Erythroblast (primary cell): ENCODE measurements around the gene ZC3H18.

ENCODE experiments used
- GATA1 ChIP-seq: IDR thresholded peaks from 2 replicates; pipeline ENCODE4 v1.6.1; 2011; ENCODE audit warnings: low read depth, mild to moderate bottlenecking, control low read depth, low read length, moderate library complexity
- POLR2A ChIP-seq: IDR thresholded peaks from 2 replicates; pipeline ENCODE4 v1.6.1; 2011; ENCODE audit warnings: mild to moderate bottlenecking, low read length

- no peak for TF ChIP-seq POLR2A
- TF ChIP-seq GATA1: no peak
Measured at GRCh38 chr16:88527937-88528743, 42.1 kb upstream of the ZC3H18 start.
